NCI-H2107 treated with DMSO at 0.1 percent for 48 hours (cell line): ENCODE results near the gene ZNF333.
"Not testable (repeated sequence)": the region's sequence is repeated elsewhere in the genome, so short reads cannot be mapped to it uniquely, and the experiment has no call there.

Experiments
- DNase-seq: peaks from one replicate; lab custom pipeline; 2025; ENCODE audit not compliant: unreplicated experiment; lab: John Stamatoyannopoulos, UW

The ZNF333 gene

GRCh38 chr19:14767466-14767971, 77.7 kb downstream of the ZNF333 start:
- no peak for DNase-seq

- DNase-seq = no peak
These were observed 78.2 kb downstream of the ZNF333 start for GRCh38 chr19:14768001-14768400.

GRCh38 chr19:14769201-14769600, 79.4 kb downstream of the ZNF333 start:
- DNase-seq = no peak

- DNase-seq = no peak
These were observed 80.3 kb downstream of the ZNF333 start for GRCh38 chr19:14770136-14770535.

GRCh38 chr19:14770944-14771839, 81.3 kb downstream of the ZNF333 start:
- DNase-seq = no peak

- DNase-seq = no peak
These were observed 82.6 kb downstream of the ZNF333 start for GRCh38 chr19:14772467-14772866.

- no peak for DNase-seq
These were observed 83.1 kb downstream of the ZNF333 start for GRCh38 chr19:14772995-14773394.

- not testable (repeated sequence) for DNase-seq
These were observed 83.9 kb downstream of the ZNF333 start for GRCh38 chr19:14773722-14774121.

- DNase-seq = no peak
These were observed 84.5 kb downstream of the ZNF333 start for GRCh38 chr19:14774373-14774772.

GRCh38 chr19:14775326-14775725, 85.5 kb downstream of the ZNF333 start:
- not testable (repeated sequence) for DNase-seq

GRCh38 chr19:14775869-14776586, 86.2 kb downstream of the ZNF333 start:
- no peak for DNase-seq

- DNase-seq = not testable (repeated sequence)
These were observed 87.8 kb downstream of the ZNF333 start for GRCh38 chr19:14777645-14778044.

- DNase-seq = not testable (repeated sequence)
These were observed 88.4 kb downstream of the ZNF333 start, which contains the start of gene ADGRE2 for GRCh38 chr19:14778110-14778845. ADGRE2 (minus strand) TSS chr19:14778560; CDS start chr19:14776756, 1,804 bp downstream.

GRCh38 chr19:14779151-14779550, 89.3 kb downstream of the ZNF333 start:
- no peak for DNase-seq

GRCh38 chr19:14780622-14781225, 90.9 kb downstream of the ZNF333 start:
- not testable (repeated sequence) for DNase-seq

- not testable (repeated sequence) for DNase-seq
These were observed 92.1 kb downstream of the ZNF333 start for GRCh38 chr19:14781713-14782536.

GRCh38 chr19:14782626-14783409, 93.0 kb downstream of the ZNF333 start:
- no peak for DNase-seq
